ENCODE results near the gene SERHL2.

DNA sequence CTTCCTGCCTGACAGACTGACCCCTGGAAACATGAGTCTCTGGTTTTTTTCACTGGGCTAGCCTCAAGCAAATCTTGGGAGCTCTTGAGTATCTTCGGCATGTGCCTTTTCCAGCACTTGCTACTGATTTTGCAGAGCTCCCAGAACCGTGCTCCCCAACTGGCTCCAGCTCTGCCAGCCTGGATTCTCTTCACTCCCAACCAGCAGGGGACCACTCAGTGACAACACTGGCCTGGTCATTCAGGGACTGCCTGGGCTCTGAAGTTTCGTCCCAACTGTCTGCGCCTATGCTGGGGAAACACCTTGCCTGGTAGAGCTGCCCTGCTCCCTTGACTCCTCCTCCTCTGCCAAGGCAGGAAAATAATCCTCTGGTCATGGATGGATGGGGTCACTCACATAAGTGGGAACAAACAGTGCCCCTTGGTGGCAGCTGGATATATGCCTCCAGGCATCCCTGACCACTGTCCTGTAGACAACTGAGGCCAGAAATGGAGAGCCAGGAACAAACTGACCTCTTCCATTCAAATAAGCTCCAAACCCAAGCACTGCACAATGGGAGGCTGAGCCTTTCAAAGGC is 30.7 kb downstream of the SERHL2 start:
- TF ChIP-seq EZH2 (IDR thresholded peaks at IDR 0.05; ENCODE audit: insufficient read depth, poor library complexity, severe bottlenecking) = no peak
- TF ChIP-seq EZH2phosphoT487 (IDR thresholded peaks at IDR 0.05; ENCODE audit: insufficient read depth, low read depth) = no peak
